H1 (cell line): ENCODE data around the gene CNPY3. TPM values are rescaled to one million over a fixed set of nuclear protein-coding genes. Genes with fewer than 3 reads are reported as not detected.

ENCODE experiments used
- GTF2F1 ChIP-seq: IDR thresholded peaks from 2 replicates; pipeline ENCODE4 v1.6.1; 2012; ENCODE audit warnings: low read depth, low read length, improper control_type of control experiment, borderline replicate concordance
- SP4 ChIP-seq: IDR thresholded peaks from 2 replicates; pipeline ENCODE4 v1.6.1; 2012; ENCODE audit warnings: low read length, inconsistent platforms
- polyA plus RNA-seq, 7 experiments: library from polyadenylated mRNA; depleted of rRNA in 3 of 7; stranded (reverse) in 5 of 7; unstranded in 2 of 7; fragments of >200 nt in 5 of 7; fragments of 200-250 nt in 2 of 7; gene quantifications; 1 replicate in 5 of 7; 2 replicates in 1 of 7; 4 replicates in 1 of 7; pipeline versions ENCODE4 v1.2.1 to v1.2.3, GENCODE V29; 2011 to 2013; ENCODE audit warnings: missing spikeins in 2 of 7, mixed read lengths in 2 of 7
- total RNA-seq: library from RNA; stranded (reverse); fragmentation: NEBNext Ultra II Directional; extraction: Animal tissue kit (Norgen Biotek cat#: 25700); gene quantifications from 2 replicates; pipeline ENCODE4 v1.2.1, GENCODE V29; 2021

The CNPY3 gene
- total and polyA plus RNA-seq, 2 of the 8 experiments (the other 6 are each of a cell fraction or from before 2014, with no cell fraction given), result 49.6 to 64.5 TPM

- TF ChIP-seq SP4 (no peak), GTF2F1 (no peak)
Observed at GRCh38 chr6:42936398-42936797, 7.1 kb downstream of the CNPY3 start (continued).
